ENCODE data around the gene STEAP4. TPM values are rescaled to one million over a fixed set of nuclear protein-coding genes. Genes with fewer than 3 reads are reported as not detected.

STEAP4 gene
- total RNA-seq, 4 donors from 2014 or later, result 8.6 to 55.6 (median 22.0) TPM

GRCh38 chr7:88229302-88229995 is 77.2 kb downstream of the STEAP4 start:
- intact Hi-C loops (cut with DNase I; ENCODE audit: low total_unique reads), result no loop called here
- DNase-seq (ENCODE audit: low spot score in 2 of 2), result no peak
- WGBS, 2 donors, result 94 to 96% methylated on average over 4 of the region's 4 CpGs
- TF ChIP-seq POLR2A (IDR thresholded peaks at IDR 0.05) (no peak), CTCF (IDR thresholded peaks at IDR 0.05) (no peak)
- H3K4me3 ChIP-seq (ENCODE audit: low read depth, poor library complexity, severe bottlenecking), result no peak overlapping the region

DNA sequence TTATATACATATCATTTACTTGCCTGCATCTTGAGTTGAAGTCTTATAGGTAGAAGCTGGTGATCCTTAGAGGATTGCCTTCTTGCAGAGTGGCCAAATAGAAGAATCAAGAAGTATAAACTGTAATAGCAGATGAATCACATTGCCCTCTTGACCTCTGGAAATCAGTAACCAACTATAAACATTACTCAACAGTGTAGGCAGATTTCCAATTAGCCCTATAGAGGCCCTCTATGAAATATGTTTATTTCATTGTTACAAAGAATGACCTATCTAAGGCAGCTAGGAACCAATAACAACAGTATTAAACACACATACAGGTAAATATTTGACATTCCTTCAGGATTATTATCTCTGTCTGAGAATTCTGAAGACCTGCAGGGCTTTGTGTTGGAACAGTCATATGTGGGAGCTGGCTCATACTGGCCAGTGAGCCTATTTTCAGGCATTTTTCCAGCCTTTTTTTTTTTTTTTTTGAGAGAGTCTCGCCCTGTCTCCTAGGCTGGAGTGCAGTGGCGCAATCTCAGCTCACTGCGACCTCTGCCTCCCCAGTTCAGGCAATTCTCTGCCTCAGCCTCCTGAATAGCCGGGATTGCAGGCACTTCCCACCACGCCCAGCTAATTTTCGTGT is 79.7 kb downstream of the STEAP4 start:
- intact Hi-C loops (cut with DNase I; ENCODE audit: low total_unique reads), result no loop called here
- H3K4me3 ChIP-seq (ENCODE audit: low read depth, poor library complexity, severe bottlenecking), result no peak overlapping the region
- no peak for DNase-seq (ENCODE audit: low spot score in 2 of 2)
- TF ChIP-seq POLR2A (IDR thresholded peaks at IDR 0.05) (no peak), CTCF (IDR thresholded peaks at IDR 0.05) (no peak)
- 71 to 91% methylated on average over 6 of the region's 6 CpGs for WGBS, 2 donors

DNA sequence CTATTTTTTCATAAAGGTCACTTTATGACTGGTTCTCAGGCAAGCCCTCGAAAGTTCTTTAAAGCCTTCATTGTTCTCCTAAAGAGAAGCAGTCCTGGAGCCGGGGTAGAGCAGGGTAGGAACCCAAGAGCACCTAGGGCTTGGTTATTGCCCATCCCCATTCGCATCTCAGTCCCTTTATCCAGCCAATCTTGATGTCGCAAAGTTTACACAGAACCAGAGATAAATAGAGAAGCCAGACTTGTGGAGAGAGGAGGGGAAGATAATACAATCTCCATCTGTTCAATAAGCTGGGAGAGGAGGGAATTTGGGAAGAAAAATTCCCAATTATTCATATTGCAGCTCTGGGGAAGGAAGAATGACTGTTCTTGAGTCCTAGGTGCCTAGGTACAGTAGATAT is 80.5 kb downstream of the STEAP4 start:
- WGBS, 2 donors, result 87 to 89% methylated on average over 4 of the region's 4 CpGs
- no peak for DNase-seq (ENCODE audit: low spot score in 2 of 2)
- H3K4me3 ChIP-seq (ENCODE audit: low read depth, poor library complexity, severe bottlenecking), result no peak overlapping the region
- TF ChIP-seq CTCF (IDR thresholded peaks at IDR 0.05) (no peak), POLR2A (IDR thresholded peaks at IDR 0.05) (no peak)
- intact Hi-C loops (cut with DNase I; ENCODE audit: low total_unique reads), result no loop called here

GRCh38 chr7:88224601-88225275 is 82.0 kb downstream of the STEAP4 start:
- no peak for TF ChIP-seq CTCF (IDR thresholded peaks at IDR 0.05)
- TF ChIP-seq POLR2A (IDR thresholded peaks at IDR 0.05), result no peak
- 40 to 47% methylated on average over 2 of the region's 2 CpGs for WGBS, 2 donors
- no peak for DNase-seq (ENCODE audit: low spot score in 2 of 2)
- no peak overlapping the region for H3K4me3 ChIP-seq (ENCODE audit: low read depth, poor library complexity, severe bottlenecking)
- intact Hi-C loops (cut with DNase I; ENCODE audit: low total_unique reads), result no loop called here

DNA sequence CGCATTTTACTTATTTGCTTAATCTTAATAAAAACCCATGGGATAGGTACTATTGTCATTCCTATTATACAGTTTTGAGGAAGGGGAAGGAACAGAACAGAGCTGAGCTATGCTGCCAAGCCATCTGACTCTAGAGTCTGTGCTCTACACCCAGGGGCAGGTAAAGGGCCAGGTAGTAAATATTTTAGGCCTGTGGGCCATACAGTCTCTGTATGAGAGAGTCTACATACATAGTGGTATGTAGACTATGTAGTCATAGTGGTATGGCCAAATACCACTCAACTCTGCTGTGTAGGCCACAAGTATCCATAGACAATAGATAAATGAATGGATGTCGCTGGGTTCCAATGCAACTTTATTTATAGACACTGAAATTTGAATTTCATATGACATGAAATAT is 83.4 kb downstream of the STEAP4 start:
- no peak for TF ChIP-seq POLR2A (IDR thresholded peaks at IDR 0.05)
- no peak for TF ChIP-seq CTCF (IDR thresholded peaks at IDR 0.05)
- intact Hi-C loops (cut with DNase I; ENCODE audit: low total_unique reads), result no loop called here
- no peak overlapping the region for H3K4me3 ChIP-seq (ENCODE audit: low read depth, poor library complexity, severe bottlenecking)
- 95 to 96% methylated on average over 2 of the region's 2 CpGs for WGBS, 2 donors
- DNase-seq (ENCODE audit: low spot score in 2 of 2), result no peak

Other genes with a start within 250 kb of the STEAP4 start
- gene SRI, start 86.9 kb downstream of the STEAP4 start, total RNA-seq, result 10 to 100 TPM; 24.6 to 43.9 (median 42.2) TPM

Data from lower leg skin (tissue), 4 donors.